NB4 (cell line): ENCODE measurements around the gene CCN6.

Source experiments
- MYC ChIP-seq: IDR thresholded peaks from 2 replicates; pipeline ENCODE4 v1.6.1; 2011; ENCODE audit warnings: low read depth, low read length
- POLR2A ChIP-seq: IDR thresholded peaks from 2 replicates; pipeline ENCODE4 v1.6.1; 2011; ENCODE audit warnings: mild to moderate bottlenecking; ENCODE audit not compliant: insufficient read length; ENCODE audit errors: extremely low read depth
- TF ChIP-seq, protein P1 (sequence below): IDR thresholded peaks from one replicate; pipeline ENCODE4 v1.5.1; 2012; ENCODE audit warnings: low read depth, low read length
- TF ChIP-seq, protein P2 (sequence below): IDR thresholded peaks from 2 replicates; pipeline ENCODE4 v1.6.1; 2011; ENCODE audit warnings: low read depth, low read length

DNA sequence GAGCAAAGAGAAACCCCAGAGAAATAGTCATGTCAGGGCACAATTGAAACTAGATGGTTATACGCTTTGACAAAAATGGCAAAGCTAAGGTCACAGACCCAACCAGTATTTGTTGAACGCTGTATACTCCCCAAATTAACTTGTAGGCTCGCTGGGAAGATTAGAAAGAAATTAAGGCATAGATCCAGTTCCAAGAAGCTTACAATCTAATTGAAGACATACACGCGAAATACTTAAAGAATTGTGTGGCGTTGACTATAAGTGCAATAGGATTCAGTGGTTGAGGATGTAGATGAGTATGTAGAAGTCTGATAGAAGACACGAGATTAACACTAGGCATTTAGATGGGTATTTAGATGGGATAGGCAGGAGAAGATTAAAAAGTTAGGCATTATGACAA is 34.0 kb downstream of the CCN6 start:
- TF ChIP-seq, protein P1, sequence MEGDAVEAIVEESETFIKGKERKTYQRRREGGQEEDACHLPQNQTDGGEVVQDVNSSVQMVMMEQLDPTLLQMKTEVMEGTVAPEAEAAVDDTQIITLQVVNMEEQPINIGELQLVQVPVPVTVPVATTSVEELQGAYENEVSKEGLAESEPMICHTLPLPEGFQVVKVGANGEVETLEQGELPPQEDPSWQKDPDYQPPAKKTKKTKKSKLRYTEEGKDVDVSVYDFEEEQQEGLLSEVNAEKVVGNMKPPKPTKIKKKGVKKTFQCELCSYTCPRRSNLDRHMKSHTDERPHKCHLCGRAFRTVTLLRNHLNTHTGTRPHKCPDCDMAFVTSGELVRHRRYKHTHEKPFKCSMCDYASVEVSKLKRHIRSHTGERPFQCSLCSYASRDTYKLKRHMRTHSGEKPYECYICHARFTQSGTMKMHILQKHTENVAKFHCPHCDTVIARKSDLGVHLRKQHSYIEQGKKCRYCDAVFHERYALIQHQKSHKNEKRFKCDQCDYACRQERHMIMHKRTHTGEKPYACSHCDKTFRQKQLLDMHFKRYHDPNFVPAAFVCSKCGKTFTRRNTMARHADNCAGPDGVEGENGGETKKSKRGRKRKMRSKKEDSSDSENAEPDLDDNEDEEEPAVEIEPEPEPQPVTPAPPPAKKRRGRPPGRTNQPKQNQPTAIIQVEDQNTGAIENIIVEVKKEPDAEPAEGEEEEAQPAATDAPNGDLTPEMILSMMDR: no peak
- TF ChIP-seq POLR2A (no peak), MYC (no peak)
- TF ChIP-seq, protein P2, sequence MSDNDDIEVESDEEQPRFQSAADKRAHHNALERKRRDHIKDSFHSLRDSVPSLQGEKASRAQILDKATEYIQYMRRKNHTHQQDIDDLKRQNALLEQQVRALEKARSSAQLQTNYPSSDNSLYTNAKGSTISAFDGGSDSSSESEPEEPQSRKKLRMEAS: no peak
